ENCODE measurements around the gene ITGB3BP.

ITGB3BP gene

DNA sequence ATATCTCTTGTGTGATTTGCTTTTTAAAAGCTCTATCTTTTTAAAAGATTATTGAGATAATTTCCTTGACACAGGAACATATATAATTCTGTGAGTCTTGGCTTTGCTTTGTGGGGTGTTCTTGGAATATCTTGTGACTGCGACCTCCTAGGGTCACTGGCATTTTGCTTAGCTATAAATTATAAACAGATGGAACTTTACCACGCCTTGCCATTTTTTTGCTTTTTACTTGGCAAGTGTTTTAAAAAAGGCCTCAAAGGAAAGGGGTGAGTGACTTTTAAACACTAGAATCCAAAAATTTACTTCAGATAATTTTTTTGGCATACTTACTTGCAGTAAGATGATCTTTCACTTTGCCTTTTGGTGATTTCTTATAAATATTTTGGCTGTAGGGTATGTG is 112.0 kb downstream of the ITGB3BP start:
- no peak for DNase-seq (ENCODE audit: low read depth)
- TF ChIP-seq, protein P1, sequence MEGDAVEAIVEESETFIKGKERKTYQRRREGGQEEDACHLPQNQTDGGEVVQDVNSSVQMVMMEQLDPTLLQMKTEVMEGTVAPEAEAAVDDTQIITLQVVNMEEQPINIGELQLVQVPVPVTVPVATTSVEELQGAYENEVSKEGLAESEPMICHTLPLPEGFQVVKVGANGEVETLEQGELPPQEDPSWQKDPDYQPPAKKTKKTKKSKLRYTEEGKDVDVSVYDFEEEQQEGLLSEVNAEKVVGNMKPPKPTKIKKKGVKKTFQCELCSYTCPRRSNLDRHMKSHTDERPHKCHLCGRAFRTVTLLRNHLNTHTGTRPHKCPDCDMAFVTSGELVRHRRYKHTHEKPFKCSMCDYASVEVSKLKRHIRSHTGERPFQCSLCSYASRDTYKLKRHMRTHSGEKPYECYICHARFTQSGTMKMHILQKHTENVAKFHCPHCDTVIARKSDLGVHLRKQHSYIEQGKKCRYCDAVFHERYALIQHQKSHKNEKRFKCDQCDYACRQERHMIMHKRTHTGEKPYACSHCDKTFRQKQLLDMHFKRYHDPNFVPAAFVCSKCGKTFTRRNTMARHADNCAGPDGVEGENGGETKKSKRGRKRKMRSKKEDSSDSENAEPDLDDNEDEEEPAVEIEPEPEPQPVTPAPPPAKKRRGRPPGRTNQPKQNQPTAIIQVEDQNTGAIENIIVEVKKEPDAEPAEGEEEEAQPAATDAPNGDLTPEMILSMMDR (IDR thresholded peaks at IDR 0.05; ENCODE audit: low read length, missing control alignments) = no peak
- H3K4me3 ChIP-seq (replicated peaks; ENCODE audit: low read depth, low read length) = no peak overlapping the region

DNA sequence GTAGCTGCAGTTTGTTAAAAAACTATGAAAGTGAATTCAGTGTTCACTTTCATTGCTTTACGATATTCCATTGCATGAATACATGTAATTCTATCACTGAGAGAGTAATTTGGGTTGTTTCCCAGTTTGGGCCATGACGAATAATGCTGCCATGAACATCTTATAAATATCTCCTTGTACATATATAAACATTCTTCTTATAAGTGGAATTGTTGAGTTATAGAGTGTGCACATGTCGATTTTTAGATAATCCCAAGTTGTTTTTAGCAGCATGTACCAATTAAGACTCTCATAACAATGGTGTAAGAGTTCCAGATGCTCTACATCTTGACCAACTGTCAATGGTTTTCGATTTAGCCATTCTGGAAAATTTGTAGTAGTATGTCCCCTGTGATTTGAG is 114.7 kb downstream of the ITGB3BP start:
- DNase-seq (ENCODE audit: low read depth) = peak; percentile 4
- no peak overlapping the region for H3K4me3 ChIP-seq (replicated peaks; ENCODE audit: low read depth, low read length)
- TF ChIP-seq, protein P1 (IDR thresholded peaks at IDR 0.05; ENCODE audit: low read length, missing control alignments) = no peak

DNA sequence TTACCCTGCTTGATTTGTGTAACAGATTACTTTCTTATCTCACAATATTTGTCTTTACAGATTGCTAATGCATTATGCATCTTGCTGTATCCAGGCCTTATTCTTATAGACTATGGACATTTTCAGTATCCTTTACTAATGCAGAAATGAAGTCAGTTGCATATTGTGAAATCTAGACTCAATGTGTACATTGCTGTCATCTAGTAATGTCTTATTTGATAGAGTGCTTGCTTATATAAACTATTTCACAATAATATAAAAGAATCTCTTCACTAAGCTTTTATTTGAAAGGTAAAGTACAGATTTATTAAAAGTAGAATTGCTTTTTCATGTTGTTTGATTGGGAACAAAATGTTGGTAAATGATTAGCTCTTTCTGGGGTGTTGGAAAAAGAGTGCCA is 116.0 kb downstream of the ITGB3BP start:
- peak; percentile 2 for DNase-seq (ENCODE audit: low read depth)
- TF ChIP-seq, protein P1 (IDR thresholded peaks at IDR 0.05; ENCODE audit: low read length, missing control alignments) = no peak
- no peak overlapping the region for H3K4me3 ChIP-seq (replicated peaks; ENCODE audit: low read depth, low read length)

DNA sequence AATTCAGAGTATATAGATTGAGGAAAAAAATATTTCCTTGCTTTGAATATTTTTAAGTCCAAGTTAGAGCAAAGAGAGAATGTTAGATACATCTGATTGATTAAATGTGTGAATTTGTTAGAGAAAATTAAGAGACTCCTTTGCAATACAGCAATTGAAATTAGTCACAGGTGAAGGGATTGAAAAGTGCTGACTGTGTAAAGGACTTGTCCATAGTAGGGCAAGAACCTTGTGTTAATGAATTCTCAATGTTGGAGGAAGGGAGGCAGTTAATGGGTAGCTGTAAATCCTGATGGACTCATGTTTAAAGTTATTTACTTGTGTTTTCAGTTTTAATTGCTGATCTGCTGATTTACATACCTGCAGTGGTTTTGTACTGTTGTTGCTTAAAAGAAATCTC is 117.0 kb downstream of the ITGB3BP start:
- no peak overlapping the region for H3K4me3 ChIP-seq (replicated peaks; ENCODE audit: low read depth, low read length)
- TF ChIP-seq, protein P1 (IDR thresholded peaks at IDR 0.05; ENCODE audit: low read length, missing control alignments) = no peak
- no peak for DNase-seq (ENCODE audit: low read depth)

DNA sequence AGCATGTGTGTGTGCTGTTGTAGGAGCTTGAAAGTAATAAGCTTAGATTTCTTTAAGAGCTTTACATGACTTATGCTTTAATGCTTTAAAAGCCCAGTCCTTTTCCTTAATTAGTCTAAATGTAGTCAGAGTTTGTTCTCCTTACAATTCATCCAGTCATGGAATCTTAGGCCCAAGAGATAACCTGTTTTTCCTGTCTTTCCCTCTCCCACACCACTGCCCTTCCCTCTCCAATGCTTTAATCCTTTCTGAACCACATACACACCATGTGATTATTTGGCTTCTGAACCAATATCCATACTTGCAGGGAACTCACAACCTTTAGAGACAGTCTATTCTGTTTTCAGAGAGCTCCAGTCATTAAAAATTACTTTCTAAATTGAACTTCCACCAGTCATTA is 118.0 kb downstream of the ITGB3BP start:
- TF ChIP-seq, protein P1 (IDR thresholded peaks at IDR 0.05; ENCODE audit: low read length, missing control alignments) = no peak
- no peak overlapping the region for H3K4me3 ChIP-seq (replicated peaks; ENCODE audit: low read depth, low read length)
- DNase-seq (ENCODE audit: low read depth) = no peak

DNA sequence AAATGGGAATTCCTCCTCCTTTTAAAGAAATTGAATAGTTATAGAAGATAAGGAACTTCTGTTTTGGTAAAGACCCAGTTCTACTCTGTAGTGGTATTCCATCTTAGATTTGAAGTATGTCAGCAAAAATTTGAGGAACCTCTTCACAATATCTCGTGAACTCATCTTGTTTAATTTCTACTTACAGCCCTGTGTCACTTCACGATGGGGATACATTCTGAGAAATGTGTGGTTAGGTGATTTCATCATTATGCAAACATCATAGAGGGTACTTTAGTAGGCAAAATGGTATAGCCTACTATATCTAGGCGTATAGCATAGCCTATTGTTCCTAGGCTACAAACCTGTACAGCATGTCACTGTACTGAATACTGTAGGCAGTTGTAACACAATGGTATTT is 119.6 kb downstream of the ITGB3BP start:
- no peak overlapping the region for H3K4me3 ChIP-seq (replicated peaks; ENCODE audit: low read depth, low read length)
- no peak for DNase-seq (ENCODE audit: low read depth)
- TF ChIP-seq, protein P1 (IDR thresholded peaks at IDR 0.05; ENCODE audit: low read length, missing control alignments) = no peak

DNA sequence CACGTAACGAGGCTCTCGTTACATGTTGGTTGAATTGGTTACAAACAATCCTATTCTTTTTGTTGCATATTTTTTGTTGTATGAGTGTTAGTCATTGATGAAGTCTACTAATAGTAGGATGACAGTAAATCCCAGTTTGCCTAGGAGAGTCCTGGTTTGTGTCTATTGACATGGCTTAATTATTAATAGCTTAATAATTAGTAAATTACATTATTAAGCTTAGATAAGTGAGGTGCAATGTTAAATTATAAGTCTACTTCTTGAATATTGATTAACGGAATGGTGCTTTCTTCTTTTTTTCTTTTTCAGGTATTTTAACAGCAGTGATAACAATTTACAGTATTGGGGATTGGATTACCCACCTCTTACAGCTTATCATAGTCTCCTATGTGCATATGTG is 121.1 kb downstream of the ITGB3BP start:
- TF ChIP-seq, protein P1 (IDR thresholded peaks at IDR 0.05; ENCODE audit: low read length, missing control alignments) = no peak

More for the DNA sequence above, 121.1 kb downstream of the ITGB3BP start:
- H3K4me3 ChIP-seq (replicated peaks; ENCODE audit: low read depth, low read length) = no peak overlapping the region
- DNase-seq (ENCODE audit: low read depth) = no peak
